Esophagus squamous epithelium (tissue), 5 donors: ENCODE results near the gene BIN2. TPM values are rescaled to one million over a fixed set of nuclear protein-coding genes. Genes with fewer than 3 reads are reported as not detected.

Experiments
- DNase-seq: peaks from one replicate; lab custom pipeline; 2025; lab: John Stamatoyannopoulos, UW
- H3K27ac ChIP-seq, 4 donors: fragments of 200-600 bp; sonication (generic); one replicate each; pipeline ENCODE4 v1.5.1; 2016 to 2019; ENCODE audit warnings: mild to moderate bottlenecking in 1 of 4
- H3K27me3 ChIP-seq, 4 donors: fragments of 200-600 bp; sonication (generic); 1 replicate in 3 of 4; 2 replicates in 1 of 4; pipeline versions ENCODE4 v1.5.1 to v1.6.0; 2017 to 2021; ENCODE audit warnings: antibody characterized with exemption in 1 of 4
- H3K36me3 ChIP-seq, 3 donors: fragments of 200-600 bp; sonication (generic); one replicate each; pipeline ENCODE4 v1.5.1; 2016 to 2019
- H3K4me1 ChIP-seq, 3 donors: fragments of 200-600 bp; sonication (generic); one replicate each; pipeline ENCODE4 v1.5.1; 2017 to 2019
- H3K4me3 ChIP-seq, 4 donors: fragments of 200-600 bp; sonication (generic); 1 replicate in 3 of 4; 2 replicates in 1 of 4; pipeline ENCODE4 v1.5.1; 2016 to 2019; ENCODE audit warnings: mild to moderate bottlenecking in 2 of 4, moderate library complexity in 1 of 4
- H3K9me3 ChIP-seq, 3 donors: fragments of 200-600 bp; sonication (generic); one replicate each; pipeline ENCODE4 v1.5.1; 2016 to 2019
- POLR2A ChIP-seq, 4 donors: fragments of 450-650 bp; IDR thresholded peaks; one replicate each; pipeline ENCODE4 v1.6.1; 2017; ENCODE audit warnings: antibody characterized with exemption in 4 of 4, mild to moderate bottlenecking in 4 of 4, moderate library complexity in 3 of 4
- intact Hi-C: fragments of 100-400 bp; cut with DNase I; formaldehyde crosslinking; loops from one replicate; pipeline ENCODE4 v1.15.0; 2022
- total RNA-seq, 4 donors: library from RNA; depleted of rRNA; stranded (reverse); fragments of >200 nt; gene quantifications; one replicate each; pipeline ENCODE4 v1.1.0, GENCODE V29; 2016
- TF ChIP-seq, protein P1 (sequence below), 6 experiments: fragments of 450-650 bp in 4 of 6; fragments of 200-600 bp in 2 of 6; sonication (generic) in 2 of 6; IDR thresholded peaks; one replicate each; pipeline ENCODE4 v1.5.1; 2016 to 2019; ENCODE audit warnings: antibody characterized with exemption in 6 of 6, mild to moderate bottlenecking in 4 of 6, moderate library complexity in 4 of 6
- donor health status: DM: yes; HTN: yes; CAD: no.

The BIN2 gene
- total RNA-seq, 4 donors from 2014 or later = 1.7 to 5.5 (median 3.3) TPM

DNA sequence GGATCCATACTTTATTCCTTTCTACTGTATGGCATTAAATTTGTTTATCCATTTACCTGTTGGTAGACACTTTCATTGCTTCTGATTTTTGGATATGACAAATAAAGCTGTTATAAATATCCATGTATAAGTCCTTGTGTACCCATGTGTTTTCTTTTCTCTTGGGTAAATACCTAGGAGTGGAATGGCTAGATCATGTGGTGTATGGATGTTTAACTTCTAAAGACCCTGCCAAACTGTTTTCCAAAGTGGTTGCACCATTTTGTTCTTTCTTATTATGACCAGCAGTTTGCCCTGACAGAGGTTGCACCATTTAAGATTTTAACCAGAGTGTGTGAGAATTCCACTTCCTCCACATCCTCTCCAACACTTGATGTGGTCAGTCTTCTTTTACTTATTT is 91.3 kb downstream of the BIN2 start:
- TF ChIP-seq, protein P1, sequence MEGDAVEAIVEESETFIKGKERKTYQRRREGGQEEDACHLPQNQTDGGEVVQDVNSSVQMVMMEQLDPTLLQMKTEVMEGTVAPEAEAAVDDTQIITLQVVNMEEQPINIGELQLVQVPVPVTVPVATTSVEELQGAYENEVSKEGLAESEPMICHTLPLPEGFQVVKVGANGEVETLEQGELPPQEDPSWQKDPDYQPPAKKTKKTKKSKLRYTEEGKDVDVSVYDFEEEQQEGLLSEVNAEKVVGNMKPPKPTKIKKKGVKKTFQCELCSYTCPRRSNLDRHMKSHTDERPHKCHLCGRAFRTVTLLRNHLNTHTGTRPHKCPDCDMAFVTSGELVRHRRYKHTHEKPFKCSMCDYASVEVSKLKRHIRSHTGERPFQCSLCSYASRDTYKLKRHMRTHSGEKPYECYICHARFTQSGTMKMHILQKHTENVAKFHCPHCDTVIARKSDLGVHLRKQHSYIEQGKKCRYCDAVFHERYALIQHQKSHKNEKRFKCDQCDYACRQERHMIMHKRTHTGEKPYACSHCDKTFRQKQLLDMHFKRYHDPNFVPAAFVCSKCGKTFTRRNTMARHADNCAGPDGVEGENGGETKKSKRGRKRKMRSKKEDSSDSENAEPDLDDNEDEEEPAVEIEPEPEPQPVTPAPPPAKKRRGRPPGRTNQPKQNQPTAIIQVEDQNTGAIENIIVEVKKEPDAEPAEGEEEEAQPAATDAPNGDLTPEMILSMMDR (IDR thresholded peaks at IDR 0.05) = no peak
- no peak for TF ChIP-seq POLR2A (IDR thresholded peaks at IDR 0.05)
- no peak for DNase-seq
- intact Hi-C loops = no loop called here

More for the DNA sequence above, 91.3 kb downstream of the BIN2 start:
- H3K9me3 ChIP-seq = no peaks in the 10 kb centered on the region
- no peak overlapping the region for H3K27ac ChIP-seq
- H3K27me3 ChIP-seq = no peaks in the 10 kb centered on the region
- no peaks in the 10 kb centered on the region for H3K36me3 ChIP-seq
- H3K4me3 ChIP-seq = no peak overlapping the region
- peaks cover 0 to under 1% (median 0%) of the 10 kb centered on the region in 3 donors for H3K4me1 ChIP-seq

Other genes with a start within 250 kb of the BIN2 start
- 10 to 100 TPM in 2 of 4 donors, 1 to 10 TPM in 2; 7.4 to 14.7 (median 10.4) TPM for gene CSRNP2, start 240.6 kb downstream of the BIN2 start, total RNA-seq
- gene TFCP2, start 151.0 kb downstream of the BIN2 start, total RNA-seq = 10 to 100 TPM; 10.8 to 12.0 (median 11.7) TPM
- 1 to 10 TPM in 2 of 4 donors, under 1 TPM in 2; 0.42 to 5.9 (median 1.7) TPM for gene POU6F1, start 106.1 kb downstream of the BIN2 start, total RNA-seq
- gene DAZAP2, start 85.3 kb downstream of the BIN2 start, total RNA-seq = 100 to 1,000 TPM; 156 to 261 (median 188) TPM
- gene SMAGP, start 53.8 kb downstream of the BIN2 start, total RNA-seq = 100 to 1,000 TPM in 3 of 4 donors, 10 to 100 TPM in 1; 97.8 to 169 (median 124) TPM
- gene CELA1, start 22.5 kb upstream of the BIN2 start, total RNA-seq = not detected
- 10 to 100 TPM in 2 of 4 donors, 1 to 10 TPM in 2; 1.7 to 26.7 (median 10.2) TPM for gene GALNT6, start 67.2 kb upstream of the BIN2 start, total RNA-seq
- gene SLC4A8, start 100.7 kb upstream of the BIN2 start, total RNA-seq = under 1 TPM; 0.04 to 0.22 (median 0.15) TPM